ENCODE data around the gene ADISSP.

The ADISSP gene

DNA sequence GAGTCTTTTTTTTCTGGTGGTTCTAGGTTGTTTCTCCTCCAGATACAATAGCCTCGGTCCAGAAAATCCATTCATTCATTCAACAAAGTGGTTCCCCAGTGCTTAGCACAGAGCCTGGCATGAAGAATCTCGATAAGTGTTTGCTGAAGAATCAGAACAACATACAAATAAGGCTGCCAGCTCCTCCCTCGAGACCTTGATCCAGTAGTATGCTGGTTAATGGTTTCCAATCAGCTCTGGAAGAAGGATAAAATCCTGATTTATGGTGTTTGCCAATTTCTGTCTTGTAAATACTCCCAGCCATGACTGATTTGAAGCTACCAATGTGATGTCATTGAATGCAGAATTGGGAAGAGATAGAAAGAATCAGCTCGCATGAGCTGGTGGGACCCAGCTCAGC, 31.8 kb downstream of the ADISSP start:
- no peak for DNase-seq

DNA sequence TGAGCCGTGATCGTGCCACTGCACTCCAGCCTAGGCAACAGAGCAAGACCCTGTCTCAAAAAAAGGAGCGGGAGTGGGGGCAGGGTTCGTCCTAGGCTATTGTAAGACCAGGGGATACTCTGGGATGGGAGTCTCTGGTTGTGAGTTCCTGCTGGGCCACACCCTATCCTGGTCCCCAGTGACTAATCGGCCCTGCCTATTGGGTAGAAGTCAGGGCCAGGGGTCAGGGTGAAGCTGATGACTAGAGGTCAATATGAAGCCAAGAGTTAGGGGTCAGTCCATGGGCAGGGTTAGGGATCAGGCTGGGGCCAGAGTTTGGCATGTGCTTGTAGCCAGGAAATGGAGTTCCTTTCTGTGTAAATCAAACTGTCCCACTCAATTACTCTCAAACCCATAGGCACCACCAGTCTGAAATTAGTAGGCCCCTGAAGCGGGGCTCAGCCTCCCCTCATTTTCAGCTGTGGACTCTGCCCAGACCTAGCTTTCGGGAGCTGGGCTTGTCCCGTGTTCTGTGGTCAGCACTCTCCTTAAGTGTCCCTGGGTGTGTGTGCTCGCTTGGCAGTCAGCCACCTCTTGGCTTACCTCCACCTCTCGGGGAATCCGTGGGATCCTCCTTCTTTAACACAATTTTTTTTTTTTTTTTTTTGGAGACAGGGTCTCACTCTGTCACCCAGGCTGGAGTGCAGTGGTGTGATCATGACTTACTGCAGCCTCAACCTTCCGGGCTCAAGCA, 33.3 kb downstream of the ADISSP start:
- no peak for DNase-seq

DNA sequence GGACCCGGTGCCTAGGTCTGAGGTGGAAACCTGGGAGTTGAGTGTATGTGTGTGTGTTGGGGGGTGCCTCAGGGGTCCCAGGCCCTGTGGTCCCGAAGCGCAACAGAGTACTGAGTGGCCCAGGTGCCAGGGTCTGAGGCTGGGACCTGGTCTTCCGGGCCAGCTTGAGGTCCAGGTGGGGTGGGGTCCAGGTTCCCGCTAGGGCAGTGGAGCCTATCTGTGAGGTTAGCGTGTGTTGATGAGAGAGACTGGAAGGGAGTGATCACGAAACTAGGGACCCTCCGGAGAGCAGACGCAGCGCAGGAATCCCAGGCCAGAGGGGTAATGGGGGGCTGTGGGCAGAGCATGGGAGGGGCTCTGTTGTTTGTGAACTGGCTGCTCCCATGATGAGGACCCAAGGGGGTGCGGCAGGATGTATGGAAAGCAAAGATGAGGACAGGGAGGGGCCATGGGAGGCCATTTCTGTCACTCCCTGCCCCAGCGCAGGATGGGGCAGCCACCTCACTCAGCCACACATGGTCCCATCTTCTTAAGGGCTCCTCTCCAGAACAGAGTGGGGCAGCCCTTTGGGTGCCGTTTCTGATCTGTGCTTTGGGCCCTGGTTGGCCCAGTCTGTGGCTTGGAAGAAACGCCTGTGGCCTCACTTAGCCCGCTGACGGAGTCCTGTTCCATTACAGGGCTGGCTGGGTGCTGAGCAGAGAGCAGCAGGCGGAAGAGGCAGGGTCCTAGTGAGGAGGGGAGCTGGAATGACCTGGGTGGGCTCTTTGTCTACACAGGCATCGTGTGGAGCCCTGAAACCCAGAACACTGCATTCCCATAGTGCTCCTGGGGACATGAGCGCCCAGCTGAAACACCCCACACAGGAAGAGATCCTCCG, 34.2 kb downstream of the ADISSP start:
- no peak for DNase-seq

DNA sequence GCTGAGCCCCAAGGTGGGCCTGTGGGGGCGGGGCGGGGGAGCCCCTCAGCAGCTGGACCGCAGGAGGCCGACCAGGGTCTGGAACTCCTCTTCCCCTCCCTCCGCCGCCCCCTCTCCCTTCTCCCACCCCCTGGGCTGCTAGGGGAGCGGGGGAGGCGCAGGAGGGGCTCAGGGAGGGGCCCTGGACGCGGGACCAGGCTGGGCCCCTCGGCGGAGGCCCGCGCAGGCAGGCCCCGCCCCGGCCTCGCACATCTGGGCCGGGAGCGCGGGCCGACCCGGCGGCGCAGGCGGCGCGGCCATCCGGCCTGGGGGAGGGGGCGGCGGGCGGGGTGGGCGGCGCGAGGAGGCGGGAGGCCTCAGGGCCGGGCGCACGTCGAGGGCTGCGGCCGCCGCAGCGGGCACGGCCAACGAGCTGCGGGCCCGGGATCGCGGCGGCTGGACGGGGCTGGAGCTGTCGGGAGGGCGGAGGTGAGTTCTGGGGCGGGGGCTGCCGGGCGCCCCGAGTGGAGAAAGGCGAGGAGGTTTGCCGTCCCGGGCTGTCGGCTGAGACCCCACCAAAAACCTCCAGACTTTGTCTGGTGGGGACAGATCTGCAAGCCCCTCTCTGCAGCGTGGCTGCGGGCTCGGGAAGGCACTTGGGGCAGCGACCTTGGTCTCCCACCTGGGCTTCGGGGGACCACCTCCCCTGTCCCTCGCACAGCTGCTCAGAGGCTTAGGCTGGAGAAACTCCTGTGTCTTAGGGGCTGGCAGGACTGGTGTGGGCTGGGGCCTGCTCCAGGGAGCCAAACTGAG, 35.0 kb downstream of the ADISSP start, which contains the start of gene HSPA12B:
TSS of gene HSPA12B (plus strand) at position 359 of the 792 bp plus-strand sequence. CDS start 5,990 bp downstream, outside the sequence.
- no peak for DNase-seq

DNA sequence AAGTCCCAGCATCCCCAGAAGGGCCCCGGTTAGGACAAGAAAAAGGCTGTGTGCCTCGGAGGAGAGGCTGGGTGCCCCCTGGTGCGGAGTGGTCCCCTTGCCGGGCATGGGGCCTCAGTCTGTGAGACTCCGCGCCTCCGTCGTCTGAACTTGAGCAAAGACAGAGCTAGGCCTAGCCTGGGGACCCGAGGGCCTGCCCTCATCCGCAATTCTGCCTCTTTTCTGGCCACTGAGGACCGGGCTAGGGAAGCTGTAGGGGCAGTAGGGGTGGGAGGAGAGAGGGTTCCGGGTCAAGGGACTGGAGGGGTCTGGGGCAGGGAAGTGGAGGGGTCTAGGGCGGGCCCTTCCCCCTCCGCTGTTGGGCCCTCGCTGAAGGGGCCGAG, 35.6 kb downstream of the ADISSP start:
- no peak for DNase-seq

DNA sequence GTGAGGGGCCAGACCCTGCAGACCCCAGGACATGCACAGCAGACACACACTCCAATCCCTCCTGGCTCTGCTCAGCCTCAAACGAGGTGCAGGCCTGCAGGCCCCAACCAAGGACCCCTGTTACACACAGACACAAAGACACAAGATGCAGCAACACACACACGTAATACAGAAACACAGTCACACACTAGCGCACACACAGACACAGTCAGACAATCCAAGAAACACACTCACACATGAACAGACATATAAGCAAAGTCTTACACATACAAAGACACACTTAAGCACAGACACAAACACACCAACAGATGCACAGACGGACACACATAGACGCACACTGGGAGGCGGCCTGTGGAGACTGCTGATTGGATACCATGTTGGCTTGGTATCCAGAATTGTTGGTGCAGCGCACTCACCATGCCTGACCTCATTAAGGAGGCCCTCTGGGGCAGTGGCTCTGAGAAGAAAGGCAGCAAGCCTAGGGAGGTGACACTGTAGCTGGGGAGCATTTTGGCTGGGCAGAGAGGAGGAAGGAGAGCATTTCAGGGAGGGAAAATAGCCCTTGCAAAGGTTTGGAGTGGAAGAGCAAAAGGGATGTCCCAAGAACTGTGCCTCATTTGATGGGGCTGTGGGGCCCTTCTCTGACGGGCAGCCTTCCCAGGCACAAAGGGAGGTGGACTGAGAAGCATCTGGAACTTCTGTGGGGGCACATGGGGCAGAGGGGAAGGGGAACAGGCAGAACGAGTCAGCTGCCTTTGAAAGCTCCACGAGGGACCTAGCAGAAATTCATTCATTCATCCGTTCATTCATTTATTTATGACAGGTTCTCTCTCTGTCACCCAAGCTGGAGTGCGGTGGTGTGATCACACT, 36.5 kb downstream of the ADISSP start:
- DNase-seq: no peak

DNA sequence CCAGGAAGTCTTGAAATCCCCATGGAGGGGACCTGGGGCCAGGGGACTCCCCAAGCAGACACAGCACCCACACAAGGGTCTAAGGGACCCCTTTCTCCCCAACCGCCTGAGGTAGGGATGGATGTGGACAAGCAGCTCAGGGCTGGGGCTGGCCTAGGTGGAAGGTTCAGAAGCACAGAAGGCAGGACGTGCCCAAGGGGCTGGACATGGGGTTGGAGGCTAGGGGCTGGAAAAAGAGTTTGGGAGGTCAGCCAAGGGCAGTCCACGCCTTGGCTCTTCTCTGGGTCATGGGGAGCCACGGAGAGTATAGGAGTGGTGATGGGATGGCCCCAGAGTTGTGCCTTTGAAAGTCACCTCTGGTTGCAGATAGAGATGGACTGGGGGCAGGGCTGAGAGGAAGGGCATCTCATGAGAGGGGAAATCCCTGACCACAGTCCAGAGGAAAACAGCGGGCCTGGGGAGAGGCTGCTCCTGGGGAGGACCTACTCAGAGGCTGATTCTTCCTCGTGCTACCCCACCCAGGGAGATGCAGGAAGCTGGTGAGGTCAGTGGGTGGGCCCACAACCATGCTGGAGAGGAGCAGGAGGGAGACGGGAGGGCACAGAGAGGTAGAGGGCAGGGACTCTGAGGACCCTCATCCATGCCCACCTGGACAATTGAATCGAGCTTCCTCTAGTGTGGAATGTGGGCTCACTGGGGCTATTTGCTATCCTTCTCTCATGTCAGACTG, 37.6 kb downstream of the ADISSP start:
- DNase-seq: no peak

DNA sequence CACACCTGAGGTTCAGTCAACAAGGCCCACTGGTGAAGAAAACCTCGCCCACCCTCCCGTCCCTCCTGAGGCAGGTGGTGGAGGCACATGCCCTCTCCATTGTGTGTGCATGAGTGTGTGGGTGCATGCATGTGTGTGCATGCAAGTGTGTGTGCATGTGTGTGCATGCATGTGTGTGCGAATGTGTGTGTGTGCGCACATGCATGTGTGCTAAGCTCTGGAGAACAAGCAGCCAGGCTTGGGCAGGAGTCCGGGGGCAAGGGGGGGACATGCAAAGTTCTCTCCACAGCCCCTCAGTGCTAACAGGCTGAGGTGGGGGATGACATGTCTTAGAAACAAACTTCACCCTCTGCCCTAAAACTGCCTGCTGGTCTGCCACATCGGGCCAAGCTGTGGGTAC, 38.2 kb downstream of the ADISSP start:
- DNase-seq: no peak

DNA sequence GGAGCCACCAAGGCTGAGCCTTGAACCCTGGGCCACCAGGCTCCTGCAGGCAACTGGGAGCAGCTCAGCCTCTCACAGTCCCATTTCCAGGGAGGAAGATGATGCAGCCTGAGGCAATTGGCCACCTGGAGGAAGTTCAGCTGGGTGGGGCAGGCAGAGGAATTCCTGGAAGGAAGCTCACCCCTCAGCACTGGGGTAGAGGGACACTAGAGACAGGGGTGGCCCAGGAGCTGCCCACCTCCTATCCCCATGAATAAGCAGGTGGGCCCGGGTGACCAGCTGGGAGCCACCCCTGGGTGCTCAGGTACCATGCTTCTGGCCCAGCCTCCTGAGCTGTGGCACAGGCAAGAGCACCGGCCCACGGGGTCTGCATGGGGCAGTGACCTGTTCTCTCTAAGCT, 38.7 kb downstream of the ADISSP start:
- DNase-seq: no peak

DNA sequence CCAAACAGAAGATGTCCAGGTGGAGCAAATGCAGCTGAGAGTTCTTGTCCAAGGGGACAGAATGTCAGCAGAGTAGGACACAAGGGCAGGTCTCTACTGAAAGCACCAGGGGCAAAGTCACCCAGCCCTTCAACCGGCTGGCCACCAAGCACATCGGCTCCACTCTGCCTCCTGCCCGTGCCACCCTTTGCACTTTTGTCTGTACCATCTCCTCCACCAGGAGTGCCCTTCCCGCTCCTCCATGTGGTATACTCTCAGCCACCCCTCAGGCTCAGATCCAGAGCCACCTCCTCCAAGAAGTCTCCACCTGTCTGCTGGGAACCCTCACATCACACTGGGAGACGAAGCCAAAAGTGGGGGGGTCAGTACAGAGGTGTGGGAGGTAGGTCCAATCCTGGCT, 39.2 kb downstream of the ADISSP start:
- DNase-seq: no peak

DNA sequence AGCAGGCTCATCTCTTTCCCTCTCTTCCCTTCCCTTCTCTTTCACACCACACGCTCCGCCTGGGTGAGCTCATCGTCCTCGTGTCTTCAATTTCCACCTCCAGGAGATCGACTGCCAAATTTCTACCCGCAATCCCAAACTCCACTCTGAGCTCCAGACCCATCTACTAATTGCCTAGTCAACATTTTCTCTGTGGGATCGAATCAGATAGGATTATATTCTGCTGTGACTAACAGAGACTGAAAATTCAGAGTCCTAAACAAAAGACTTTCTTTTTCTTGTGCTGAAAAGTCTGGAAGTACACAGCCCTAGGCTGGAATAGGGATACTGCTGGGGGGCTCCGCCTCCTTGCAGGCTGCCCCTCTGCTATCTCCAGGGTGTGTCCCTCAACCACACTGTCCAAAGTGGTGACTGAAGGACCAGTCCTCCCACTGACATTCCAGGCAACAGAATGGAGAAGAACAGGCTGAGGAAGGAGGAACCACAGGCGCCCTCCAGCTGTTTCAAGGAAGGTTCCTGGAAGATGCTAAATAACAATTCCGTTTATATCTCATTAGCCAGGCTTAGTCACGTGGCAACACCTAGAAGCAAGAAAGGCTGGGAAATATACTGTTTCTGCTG, 40.0 kb downstream of the ADISSP start:
- DNase-seq: no peak

DNA sequence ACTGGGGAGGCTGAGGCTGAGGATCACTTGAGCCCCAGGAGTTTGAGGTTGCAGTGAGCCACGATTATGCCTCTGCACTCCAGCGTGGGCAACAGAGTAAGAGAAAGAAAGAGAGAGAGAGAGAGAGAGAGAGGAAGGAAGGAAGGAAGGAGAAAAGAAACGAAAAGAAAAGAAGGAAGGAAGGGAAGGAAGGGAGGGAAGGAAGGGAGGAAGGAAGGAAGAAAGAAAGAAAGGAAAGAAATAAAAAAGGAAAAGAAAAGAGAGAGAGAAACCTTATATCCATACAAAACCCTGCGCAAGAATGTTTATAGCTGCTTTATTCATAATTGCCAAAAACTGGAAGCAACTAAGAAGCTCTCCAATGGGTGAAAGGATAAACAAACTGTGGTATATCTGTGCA, 43.2 kb downstream of the ADISSP start:
- DNase-seq: no peak

DNA sequence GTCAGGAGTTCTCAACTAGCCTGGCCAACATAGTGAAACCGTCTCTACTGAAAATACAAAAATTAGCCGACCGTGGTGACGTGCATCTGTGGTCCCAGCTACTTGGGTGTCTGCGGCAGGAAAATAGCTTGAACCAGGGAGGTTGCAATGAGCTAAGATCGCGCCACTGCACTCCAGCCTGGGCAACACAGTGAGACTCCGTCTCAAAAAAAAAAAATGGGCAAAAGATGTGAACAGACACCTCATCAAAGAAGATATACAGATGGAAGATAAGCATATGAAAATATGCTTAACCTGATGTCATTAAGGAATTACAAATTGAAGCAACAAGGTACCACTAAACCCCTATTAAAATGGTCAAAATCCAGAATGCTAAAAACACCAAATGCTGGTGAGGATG, 44.3 kb downstream of the ADISSP start:
- no peak for DNase-seq

DNA sequence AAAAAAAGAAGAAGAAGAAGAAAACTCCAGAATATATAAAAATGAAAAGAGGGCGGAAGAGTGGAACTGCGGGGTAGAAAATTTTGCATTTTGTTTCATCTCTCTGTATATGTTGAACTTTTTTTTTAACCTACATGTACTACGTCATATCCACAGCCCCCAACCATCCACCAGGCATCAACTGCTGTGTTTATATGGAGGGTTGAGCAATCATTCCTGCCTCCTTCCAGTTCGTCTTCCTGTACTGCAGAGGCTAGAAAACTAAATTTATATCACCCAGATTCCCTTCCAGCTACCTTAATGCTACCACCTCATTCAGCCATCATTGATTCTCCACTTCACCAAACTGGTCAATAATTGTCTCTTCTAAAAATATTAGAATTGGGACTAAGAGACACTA, 45.6 kb downstream of the ADISSP start:
- no peak for DNase-seq

DNA sequence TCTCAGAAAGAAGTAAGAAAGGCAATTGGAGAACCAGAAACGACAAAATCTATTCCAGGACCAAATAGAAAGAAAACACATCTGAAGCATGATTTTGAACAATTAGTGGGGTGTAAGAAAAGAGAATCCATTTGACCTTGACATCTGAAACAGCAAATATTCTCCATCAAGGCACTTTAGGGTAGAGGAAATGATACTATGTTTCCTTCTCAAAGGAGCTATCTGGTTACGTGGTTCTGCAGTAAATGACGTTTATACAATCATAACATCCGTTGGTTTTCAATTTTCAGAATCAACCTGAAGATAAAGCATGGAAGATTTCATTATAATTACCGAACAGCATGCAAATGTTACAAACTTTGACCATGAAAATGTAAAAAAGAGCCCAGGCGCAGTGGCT, 46.9 kb downstream of the ADISSP start:
- no peak for DNase-seq

DNA sequence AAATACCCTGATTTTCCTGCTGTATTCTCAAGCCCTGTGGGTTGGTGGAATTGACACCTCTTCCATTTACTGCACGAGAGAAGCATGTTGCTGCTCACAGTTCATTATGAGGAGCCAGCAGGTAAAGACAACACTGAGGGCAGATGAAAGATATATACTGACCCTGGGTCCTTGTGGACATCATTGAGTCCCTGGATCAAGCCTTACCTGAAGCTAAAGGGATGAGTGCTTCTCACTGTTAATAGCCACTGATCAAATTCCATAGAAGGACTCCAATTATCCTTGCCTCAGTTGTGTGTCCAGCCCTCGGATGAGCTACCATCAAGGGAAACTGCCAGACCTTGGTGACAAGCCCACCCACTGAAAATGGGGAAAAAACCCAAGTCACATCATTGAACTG, 47.5 kb downstream of the ADISSP start:
- no peak for DNase-seq

DNA sequence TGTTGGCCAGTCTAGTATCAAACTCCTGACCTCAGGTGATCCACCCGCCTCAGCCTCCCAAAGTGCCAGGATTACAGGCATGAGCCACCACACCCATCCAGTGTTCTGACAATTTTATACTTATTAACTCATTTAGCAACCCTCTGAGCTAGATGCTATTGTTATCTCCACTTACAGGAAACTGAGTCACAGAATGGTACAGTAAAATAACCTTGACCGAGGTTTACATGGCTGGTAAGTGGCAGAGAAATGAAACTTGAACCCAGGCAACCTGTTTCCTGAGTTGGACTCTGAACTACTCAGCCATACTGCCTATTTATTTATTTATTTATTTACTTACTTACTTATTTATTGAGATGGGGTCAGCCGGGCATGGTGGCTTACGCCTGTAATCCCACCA, 48.5 kb downstream of the ADISSP start:
- no peak for DNase-seq

DNA sequence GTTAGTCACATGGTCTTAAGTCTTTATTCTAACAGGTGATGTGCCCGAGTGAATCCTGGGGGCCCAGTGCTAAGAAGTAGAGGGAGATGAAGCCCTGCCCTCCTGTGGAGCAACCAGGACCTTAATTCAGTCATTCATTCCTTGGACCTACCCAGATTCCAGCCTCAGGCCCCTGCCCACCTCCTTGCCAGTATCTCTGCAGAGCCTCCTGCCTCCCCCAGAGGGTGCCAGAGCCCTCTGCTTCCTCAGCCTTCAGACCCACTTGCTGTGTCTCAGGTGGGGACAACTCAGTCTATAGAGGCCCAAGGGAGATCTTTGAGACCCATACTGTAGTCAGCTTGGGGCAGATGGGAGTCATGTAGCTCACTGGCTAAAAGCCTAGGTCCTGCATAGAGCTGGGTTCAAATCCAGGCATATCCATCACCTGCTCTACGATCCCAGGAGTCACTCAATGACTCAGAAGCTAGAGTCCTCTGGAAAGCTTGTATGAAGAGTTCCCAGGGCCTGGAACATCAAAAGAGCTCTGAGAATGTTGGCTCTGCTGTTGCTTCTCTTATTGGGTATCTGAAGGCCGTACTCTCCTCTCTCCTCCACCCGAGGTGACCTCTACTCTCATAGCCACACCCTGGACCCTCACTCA, 51.2 kb downstream of the ADISSP start:
- DNase-seq: no peak

DNA sequence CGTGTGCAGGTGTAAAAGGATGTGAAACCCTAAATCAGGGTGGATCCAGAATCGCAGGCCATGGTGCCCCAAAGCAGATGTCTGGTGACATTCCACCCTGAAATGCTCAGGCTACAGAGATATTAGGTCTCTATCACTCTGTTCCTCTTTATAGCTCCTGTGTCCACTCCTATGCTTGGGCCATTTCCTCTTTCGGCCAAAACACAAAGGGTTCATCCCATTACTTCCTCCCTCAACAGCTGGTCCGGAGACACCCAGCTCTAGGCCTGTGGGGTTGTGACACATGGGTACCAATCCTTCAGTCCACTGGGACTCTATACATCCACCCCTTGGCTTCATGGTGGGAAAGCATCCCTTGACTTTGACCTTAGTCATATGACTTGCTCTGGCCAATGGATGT, 53.5 kb downstream of the ADISSP start:
- DNase-seq: no peak

DNA sequence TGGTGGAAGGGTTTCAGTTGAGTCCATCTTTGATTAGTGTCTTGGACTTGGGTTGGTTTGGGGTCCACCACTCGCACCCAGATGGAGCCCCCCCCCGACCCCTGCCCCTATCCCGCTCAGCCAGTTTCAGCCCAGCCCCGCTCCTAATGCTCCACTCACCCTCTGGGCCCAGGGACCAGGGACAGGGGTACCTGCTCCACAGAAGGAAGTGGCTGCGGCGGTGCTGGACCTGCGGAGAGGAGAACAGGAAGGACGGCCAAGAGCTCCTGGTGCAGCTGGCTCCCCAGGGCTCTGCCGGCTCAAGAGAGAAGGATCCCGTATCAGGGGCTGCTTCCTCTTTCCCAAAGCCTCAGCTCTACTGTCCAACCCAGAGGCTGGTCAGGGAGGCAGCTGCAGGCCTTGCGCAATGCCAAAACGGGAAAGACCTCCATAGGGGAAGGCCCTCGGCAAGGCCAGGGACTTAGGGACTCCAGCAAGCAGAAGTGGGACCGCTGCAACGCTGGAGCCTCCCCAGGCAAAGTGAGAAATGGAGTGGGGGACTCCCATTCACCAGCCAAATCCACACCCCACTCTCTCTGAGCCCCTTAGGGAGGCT, 55.2 kb downstream of the ADISSP start, which contains the start of gene SIGLEC1:
TSS of gene SIGLEC1 (minus strand) at position 322 of the 595 bp plus-strand sequence. CDS start 5,472 bp downstream, outside the sequence.
- DNase-seq: no peak

Data from cerebellar nuclear complex (tissue), 1 donor.